Liver (tissue), 3 donors: ENCODE measurements around the gene NBPF11.
"Not testable (repeated sequence)": the region's sequence is repeated elsewhere in the genome, so short reads cannot be mapped to it uniquely, and the experiment has no call there.

Experiments used
- JUND ChIP-seq, 2 donors: IDR thresholded peaks; 2 replicates each; pipeline ENCODE4 v1.6.1; 2016; ENCODE audit warnings: antibody characterized with exemption in 2 of 2
- REST ChIP-seq: IDR thresholded peaks from 2 replicates; pipeline ENCODE4 v1.6.1; 2016; ENCODE audit warnings: antibody characterized with exemption, mild to moderate bottlenecking
- RXRA ChIP-seq, 2 donors: IDR thresholded peaks; 2 replicates each; pipeline ENCODE4 v1.6.1; 2017 to 2018; ENCODE audit warnings: antibody characterized with exemption in 2 of 2, mild to moderate bottlenecking in 1 of 2
- TAF1 ChIP-seq: conservative IDR thresholded peaks from 2 replicates; pipeline ENCODE4 v1.6.1; 2016; ENCODE audit warnings: antibody characterized with exemption, mild to moderate bottlenecking
- TF ChIP-seq, protein P1 (sequence below): fragments of 150-350 bp; IDR thresholded peaks from 2 replicates; pipeline ENCODE4 v1.5.1; 2017; ENCODE audit warnings: improper control_type of control experiment, low read depth, low read length; ENCODE audit not compliant: missing input control
- donor health status: healthy.
- donor health status: healthy.

GRCh38 chr1:148195115-148195514 is 43.0 kb upstream of the NBPF11 start:
- TF ChIP-seq, protein P1, sequence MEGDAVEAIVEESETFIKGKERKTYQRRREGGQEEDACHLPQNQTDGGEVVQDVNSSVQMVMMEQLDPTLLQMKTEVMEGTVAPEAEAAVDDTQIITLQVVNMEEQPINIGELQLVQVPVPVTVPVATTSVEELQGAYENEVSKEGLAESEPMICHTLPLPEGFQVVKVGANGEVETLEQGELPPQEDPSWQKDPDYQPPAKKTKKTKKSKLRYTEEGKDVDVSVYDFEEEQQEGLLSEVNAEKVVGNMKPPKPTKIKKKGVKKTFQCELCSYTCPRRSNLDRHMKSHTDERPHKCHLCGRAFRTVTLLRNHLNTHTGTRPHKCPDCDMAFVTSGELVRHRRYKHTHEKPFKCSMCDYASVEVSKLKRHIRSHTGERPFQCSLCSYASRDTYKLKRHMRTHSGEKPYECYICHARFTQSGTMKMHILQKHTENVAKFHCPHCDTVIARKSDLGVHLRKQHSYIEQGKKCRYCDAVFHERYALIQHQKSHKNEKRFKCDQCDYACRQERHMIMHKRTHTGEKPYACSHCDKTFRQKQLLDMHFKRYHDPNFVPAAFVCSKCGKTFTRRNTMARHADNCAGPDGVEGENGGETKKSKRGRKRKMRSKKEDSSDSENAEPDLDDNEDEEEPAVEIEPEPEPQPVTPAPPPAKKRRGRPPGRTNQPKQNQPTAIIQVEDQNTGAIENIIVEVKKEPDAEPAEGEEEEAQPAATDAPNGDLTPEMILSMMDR, result not testable (repeated sequence)
- not testable (repeated sequence) for TF ChIP-seq TAF1; JUND (IDR thresholded peaks at IDR 0.05); REST; RXRA (IDR thresholded peaks at IDR 0.05)
